ENCODE measurements around the gene DECR2. TPM values are rescaled to one million over a fixed set of nuclear protein-coding genes. Genes with fewer than 3 reads are reported as not detected.

DECR2 gene
- total RNA-seq, 2 donors from 2014 or later: 12.0 to 12.7 TPM

DNA sequence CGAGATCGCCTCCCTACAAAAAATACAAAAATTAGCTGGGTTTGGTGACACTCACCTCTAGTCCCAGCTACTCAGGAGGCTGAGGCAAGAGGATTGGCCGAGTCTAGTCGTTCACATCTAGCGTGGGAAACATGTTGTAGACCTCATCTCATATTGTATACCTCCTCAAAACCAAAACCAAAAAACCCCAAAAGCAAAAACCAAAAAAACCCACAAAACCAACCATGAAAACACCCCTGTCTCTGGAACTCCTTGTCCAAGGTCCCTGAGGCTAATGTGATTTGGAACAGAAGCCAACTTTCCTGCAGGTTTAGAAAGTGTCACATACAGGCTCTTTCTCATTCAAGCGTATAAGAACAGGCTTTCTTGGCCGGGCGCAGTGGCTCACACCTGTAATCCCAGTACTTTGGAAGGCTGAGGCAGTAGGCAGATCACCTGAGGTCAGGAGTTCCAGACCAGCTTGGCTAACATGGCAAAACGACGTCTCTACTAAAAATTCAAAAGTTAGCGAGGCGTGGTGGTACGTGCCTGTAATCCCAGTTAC is 52.8 kb downstream of the DECR2 start:
- Mint-ChIP-seq H3K4me3 (no peak overlapping the region), H3K27me3 (no peaks in the 10 kb centered on the region), H3K36me3 (ENCODE audit: low read depth) (no peaks in the 10 kb centered on the region), H3K27ac (peak overlapping the region; percentile 12), H3K9me3 (no peaks in the 10 kb centered on the region), H3K4me1 (no peaks in the 10 kb centered on the region)
- no peak for ATAC-seq (replicated peaks)

DNA sequence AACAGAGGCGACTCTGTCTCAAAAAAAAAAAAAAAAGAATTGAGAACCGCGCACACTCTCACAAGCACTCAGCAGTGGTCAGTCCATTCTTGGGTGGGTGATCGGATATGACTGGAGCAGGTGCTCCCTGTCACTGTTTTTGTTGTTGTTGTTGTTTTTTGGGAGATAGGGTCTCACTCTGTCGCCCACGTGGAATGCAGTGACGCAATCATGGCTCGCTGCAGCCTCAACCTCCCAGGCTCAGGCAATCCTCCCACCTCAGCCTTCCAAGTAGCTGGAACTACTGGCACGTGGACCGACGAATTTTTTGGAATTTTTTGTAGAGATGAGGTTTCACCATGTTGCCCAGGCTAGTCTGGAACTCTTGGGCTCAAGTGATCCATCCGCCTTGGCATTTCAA is 53.8 kb downstream of the DECR2 start:
- Mint-ChIP-seq H3K9me3 (no peaks in the 10 kb centered on the region), H3K27me3 (no peaks in the 10 kb centered on the region), H3K4me1 (no peaks in the 10 kb centered on the region), H3K27ac (no peak overlapping the region), H3K4me3 (no peak overlapping the region), H3K36me3 (ENCODE audit: low read depth) (no peaks in the 10 kb centered on the region)
- no peak for ATAC-seq (replicated peaks)

DNA sequence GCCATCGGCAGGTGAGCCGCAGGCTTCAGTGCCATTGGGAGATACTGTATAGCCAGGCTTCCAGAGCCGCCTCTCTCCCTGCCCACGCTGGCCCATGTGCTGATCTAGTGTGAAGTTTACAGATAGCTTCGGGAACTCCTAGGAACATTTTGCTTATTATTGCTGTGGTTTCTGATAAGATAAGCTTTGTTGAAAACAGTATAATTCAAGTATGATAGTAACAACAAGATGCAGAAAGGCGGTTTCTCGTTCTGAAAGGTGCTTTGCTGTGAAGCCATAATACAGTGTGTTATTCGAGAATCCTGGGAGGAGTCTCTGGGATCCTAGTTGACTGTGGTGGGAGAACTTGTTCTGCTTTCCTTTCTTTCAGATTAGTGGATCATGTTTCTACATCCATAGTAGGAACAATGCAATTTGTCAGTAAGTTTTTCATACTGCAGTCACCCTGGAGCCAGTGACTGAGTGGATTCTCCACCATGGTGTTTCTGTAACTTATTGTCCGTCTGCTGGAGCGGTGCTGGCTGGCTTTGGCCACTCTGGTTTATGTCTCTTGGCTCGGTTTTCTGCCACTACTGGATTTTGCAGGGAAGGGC is 55.3 kb downstream of the DECR2 start:
- ATAC-seq (replicated peaks): no peak
- H3K27me3 Mint-ChIP-seq: no peaks in the 10 kb centered on the region
- H3K27ac Mint-ChIP-seq: no peak overlapping the region
- H3K4me1 Mint-ChIP-seq: no peaks in the 10 kb centered on the region
- H3K4me3 Mint-ChIP-seq: no peak overlapping the region
- H3K36me3 Mint-ChIP-seq (ENCODE audit: low read depth): peaks cover 9% of the 10 kb centered on the region
- no peaks in the 10 kb centered on the region for H3K9me3 Mint-ChIP-seq

DNA sequence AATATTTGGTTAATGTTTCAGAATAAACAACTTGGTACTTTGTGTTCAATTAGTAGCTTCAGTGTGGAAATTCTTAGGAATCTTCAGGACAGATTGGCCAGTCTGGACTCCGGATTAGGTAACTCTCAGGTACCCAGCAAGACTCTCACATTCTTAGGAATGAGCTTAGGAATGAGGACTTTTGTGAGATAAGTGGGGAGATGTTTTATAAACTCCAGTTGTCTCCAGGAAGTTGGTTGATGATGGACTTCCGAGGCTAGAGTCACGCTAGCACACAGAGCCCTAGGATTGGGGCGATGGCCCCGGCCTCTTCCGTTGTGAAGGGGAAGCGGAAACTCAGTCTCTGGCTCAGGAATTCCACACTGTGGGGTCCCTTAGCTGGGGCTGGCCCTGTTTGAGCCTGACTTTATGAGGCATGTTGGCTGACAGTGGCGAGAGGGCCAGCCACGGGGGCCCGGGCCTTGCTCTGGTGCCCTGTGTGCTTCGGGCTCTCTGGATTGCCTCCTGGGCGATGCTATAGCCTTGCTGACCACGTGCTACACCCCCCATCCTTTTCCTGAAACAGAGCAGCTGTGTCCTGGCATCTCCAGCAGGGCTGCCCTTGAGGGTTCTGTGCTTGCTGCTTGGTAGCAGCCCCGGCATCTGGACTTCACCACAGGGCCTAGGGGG is 56.2 kb downstream of the DECR2 start:
- H3K36me3 Mint-ChIP-seq (ENCODE audit: low read depth): peaks cover 16% of the 10 kb centered on the region
- no peak for ATAC-seq (replicated peaks)
- no peaks in the 10 kb centered on the region for H3K9me3 Mint-ChIP-seq
- H3K27ac Mint-ChIP-seq: no peak overlapping the region
- no peaks in the 10 kb centered on the region for H3K4me1 Mint-ChIP-seq
- H3K4me3 Mint-ChIP-seq: no peak overlapping the region
- no peaks in the 10 kb centered on the region for H3K27me3 Mint-ChIP-seq

DNA sequence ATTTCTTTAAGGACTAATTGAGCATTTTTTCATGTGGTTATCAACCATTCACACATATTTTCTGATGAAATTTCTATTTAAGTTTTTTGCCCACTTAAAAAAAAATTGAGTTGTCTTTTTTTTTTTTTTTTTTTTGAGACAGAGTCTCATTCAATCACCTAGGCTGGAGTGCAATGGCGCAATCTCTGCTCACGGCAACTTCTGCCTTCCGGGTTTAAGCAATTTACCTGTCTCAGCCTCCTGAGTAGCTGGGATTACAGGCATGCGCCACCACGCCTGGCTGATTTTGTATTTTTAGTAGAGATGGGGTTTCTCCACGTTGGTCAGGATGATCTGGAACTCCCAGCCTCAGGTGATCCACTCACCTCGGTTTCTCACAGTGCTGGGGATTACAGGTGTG is 58.1 kb downstream of the DECR2 start:
- ATAC-seq (replicated peaks): no peak
- Mint-ChIP-seq H3K36me3 (ENCODE audit: low read depth) (peaks cover 20% of the 10 kb centered on the region), H3K27me3 (no peaks in the 10 kb centered on the region), H3K9me3 (no peaks in the 10 kb centered on the region), H3K4me3 (no peak overlapping the region), H3K4me1 (no peaks in the 10 kb centered on the region), H3K27ac (no peak overlapping the region)

DNA sequence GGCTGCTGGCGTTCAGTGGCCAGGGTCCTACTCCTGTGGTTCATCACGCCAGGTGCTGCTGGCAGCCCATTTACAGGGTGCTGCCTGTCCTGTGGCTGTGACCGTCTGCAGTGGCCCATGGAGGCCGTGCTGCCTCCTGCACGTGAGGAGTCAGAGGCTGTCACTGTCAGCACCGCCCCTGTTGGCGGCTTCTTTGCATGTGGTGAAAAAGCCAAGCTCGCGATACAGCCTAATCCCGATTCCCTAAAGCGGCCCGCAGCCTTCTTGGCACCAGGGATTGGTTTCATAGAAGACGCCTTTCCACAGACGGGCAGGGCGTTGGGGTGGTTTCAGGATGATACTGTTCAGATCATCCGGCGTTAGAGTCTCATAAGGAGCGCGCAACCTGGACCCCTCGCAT is 59.1 kb downstream of the DECR2 start:
- H3K9me3 Mint-ChIP-seq: no peaks in the 10 kb centered on the region
- H3K36me3 Mint-ChIP-seq (ENCODE audit: low read depth): peaks cover 20% of the 10 kb centered on the region
- H3K27me3 Mint-ChIP-seq: no peaks in the 10 kb centered on the region
- no peak for ATAC-seq (replicated peaks)
- H3K27ac Mint-ChIP-seq: no peak overlapping the region
- no peaks in the 10 kb centered on the region for H3K4me1 Mint-ChIP-seq
- no peak overlapping the region for H3K4me3 Mint-ChIP-seq

Other genes starting within 250 kb of the DECR2 start
- gene HBZ, start 249.2 kb upstream of the DECR2 start, total RNA-seq: not detected
- not detected for gene HBM, start 235.9 kb upstream of the DECR2 start, total RNA-seq
- gene HBA2, start 229.0 kb upstream of the DECR2 start, total RNA-seq: not detected
- gene HBA1, start 225.2 kb upstream of the DECR2 start, total RNA-seq: not detected
- not detected for gene HBQ1, start 221.4 kb upstream of the DECR2 start, total RNA-seq
- 10 to 100 TPM; 54.8 to 65.4 TPM for gene LUC7L, start 172.4 kb upstream of the DECR2 start, total RNA-seq
- 1 to 10 TPM; 4.0 to 6.8 TPM for gene FAM234A, start 167.1 kb upstream of the DECR2 start, total RNA-seq
- under 1 TPM in 1 of 2 donors, not detected in 1; 0.11 TPM for gene RGS11, start 125.9 kb upstream of the DECR2 start, total RNA-seq
- not detected for gene ARHGDIG, start 121.3 kb upstream of the DECR2 start, total RNA-seq
- gene PDIA2, start 118.7 kb upstream of the DECR2 start, total RNA-seq: not detected
- gene AXIN1, start 49.2 kb upstream of the DECR2 start, total RNA-seq: 10 to 100 TPM; 16.2 to 18.4 TPM
- gene MRPL28, start 31.3 kb upstream of the DECR2 start, total RNA-seq: 10 to 100 TPM; 63.4 to 86.2 TPM
- 10 to 100 TPM; 25.6 to 26.1 TPM for gene PGAP6, start 19.9 kb upstream of the DECR2 start, total RNA-seq
- gene NME4, start 4.7 kb upstream of the DECR2 start, total RNA-seq: 10 to 100 TPM; 21.8 to 41.9 TPM
- gene RAB11FIP3, start 23.8 kb downstream of the DECR2 start, total RNA-seq: 10 to 100 TPM; 26.9 to 28.3 TPM
- gene CAPN15, start 125.8 kb downstream of the DECR2 start, total RNA-seq: 100 to 1,000 TPM in 1 of 2 donors, 10 to 100 TPM in 1; 61.1 to 117 TPM
- not detected for gene PRR35, start 158.5 kb downstream of the DECR2 start, total RNA-seq
- 1 to 10 TPM in 1 of 2 donors, under 1 TPM in 1; 0.80 to 1.1 TPM for gene NHLRC4, start 165.1 kb downstream of the DECR2 start, total RNA-seq
- 10 to 100 TPM; 28.0 to 34.2 TPM for gene PIGQ, start 168.1 kb downstream of the DECR2 start, total RNA-seq
- 10 to 100 TPM; 12.9 TPM for gene RAB40C, start 188.2 kb downstream of the DECR2 start, total RNA-seq
- under 1 TPM; 0.45 to 0.53 TPM for gene WFIKKN1, start 229.1 kb downstream of the DECR2 start, total RNA-seq
- 100 to 1,000 TPM in 1 of 2 donors, 10 to 100 TPM in 1; 87.4 to 115 TPM for gene METTL26, start 234.4 kb downstream of the DECR2 start, total RNA-seq
- 10 to 100 TPM; 29.2 to 54.5 TPM for gene MCRIP2, start 239.9 kb downstream of the DECR2 start, total RNA-seq
- gene WDR90, start 247.5 kb downstream of the DECR2 start, total RNA-seq: 10 to 100 TPM; 50.7 to 93.9 TPM